Hematopoietic multipotent progenitor cell treated with erythropoietin and hydrocortisone succinate and interleukin-3 and kit ligand, for 6 days (in vitro differentiated cells): ENCODE measurements around the gene VKORC1.
"Not testable (repeated sequence)": the region's sequence is repeated elsewhere in the genome, so short reads cannot be mapped to it uniquely, and the experiment has no call there.

Source experiments
- DNase-seq: peaks from one replicate; pipeline ENCODE4 v3.0.0-alpha.2; 2015

The VKORC1 gene

DNA sequence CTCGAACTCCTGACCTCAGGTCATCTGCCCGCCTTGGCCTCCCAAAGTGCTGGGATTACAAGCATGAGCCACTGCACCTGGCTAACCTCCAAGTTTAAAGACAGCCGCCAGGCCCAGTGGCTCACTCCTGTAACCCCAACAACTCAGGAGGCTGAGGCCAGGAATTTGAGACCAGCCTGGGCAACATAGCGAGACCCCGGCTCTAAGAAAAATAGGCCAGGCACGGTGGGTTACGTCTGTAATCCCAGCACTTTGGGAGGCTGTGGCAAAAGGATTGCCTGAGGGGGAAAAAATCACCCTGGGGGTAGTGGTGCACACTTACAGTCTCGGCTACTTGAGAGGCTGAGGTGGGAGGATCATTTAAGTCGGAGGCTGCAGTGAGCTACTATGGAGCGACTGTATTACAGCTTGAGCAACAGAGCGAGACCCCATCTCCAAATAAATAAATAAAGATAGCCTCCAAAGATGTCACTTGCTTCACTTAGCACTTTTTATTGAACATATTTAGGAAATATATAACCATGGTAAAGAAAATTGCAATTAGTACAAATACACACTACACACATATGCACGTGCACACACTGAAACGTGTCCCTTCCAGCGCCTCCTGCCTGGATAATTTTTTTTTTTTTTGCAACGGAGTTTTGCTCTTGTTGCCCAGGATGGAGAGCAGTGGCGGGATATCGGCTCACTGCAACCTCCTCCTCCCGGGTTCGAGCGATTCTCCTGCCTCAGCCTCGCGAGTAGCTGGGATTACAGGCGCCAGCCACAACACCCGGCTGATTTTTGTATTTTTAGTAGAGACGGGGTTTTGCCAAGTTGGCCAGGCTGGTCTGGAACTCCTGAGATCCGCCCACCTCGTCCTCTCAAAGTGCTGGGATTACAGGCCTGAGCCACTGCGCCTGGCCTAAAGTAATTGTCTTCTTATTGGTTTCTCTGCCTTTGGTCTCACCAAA is 12.2 kb upstream of the VKORC1 start:
- no peak for DNase-seq

GRCh38 chr16:31105677-31106213 is 11.1 kb upstream of the VKORC1 start:
- DNase-seq = peak; percentile 93

DNA sequence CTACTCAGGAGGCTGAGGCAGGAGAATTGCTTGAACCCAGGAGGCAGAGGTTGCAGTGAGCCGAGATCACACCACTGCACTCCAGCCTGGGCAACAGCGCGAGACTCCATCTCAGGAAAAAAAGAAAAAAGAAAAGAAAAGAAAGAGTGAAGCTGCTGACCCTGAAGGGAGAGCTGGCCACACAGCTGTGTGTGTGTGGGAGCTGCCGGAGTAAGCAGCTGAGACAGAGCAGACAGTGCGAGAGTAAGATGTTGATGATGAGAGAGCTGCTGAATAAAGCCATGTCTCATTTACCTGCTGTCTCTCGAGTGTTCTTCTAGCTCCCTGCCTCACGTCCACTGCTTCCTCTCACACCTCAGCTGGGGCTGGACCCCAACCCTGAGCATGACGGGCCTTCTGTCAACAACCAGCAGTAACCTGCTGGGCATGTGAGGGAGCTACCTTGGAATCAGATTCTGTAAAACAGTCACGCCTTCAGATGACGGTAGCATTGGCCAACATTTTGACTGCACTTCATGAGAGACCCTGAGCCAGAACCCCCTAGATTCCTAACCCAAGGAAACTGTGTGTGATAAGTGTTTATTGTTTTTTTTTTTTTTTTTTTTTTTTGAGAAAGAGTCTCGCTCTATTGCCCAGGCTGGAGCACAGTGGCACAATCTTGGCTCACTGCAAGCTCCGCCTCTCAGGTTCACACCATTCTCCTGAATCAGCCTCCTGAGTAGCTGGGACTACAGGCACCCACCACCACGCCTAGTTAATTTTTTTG is 6.5 kb upstream of the VKORC1 start:
- DNase-seq = not testable (repeated sequence)

GRCh38 chr16:31099860-31100638 is 5.5 kb upstream of the VKORC1 start:
- DNase-seq = no peak

DNA sequence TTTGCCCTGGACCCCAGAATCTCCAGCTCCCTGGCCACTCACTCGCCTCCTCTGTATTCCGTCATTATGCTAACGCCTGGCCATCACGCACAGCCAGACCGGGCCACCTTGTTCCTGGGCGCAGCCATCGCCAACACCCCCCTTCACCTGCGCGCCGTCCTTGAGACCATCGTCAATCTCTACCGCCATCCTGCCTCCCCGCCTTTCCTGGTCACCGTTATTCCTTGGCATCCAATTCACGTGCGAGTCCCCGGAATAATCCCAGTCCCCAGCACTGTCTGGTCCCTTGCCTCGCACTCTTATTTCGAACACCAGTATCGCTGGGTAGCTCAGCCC is 541 bp downstream of the VKORC1 start:
- no peak for DNase-seq

GRCh38 chr16:31093132-31093703 is 1.4 kb downstream of the VKORC1 start:
- peak; percentile 69 for DNase-seq

DNA sequence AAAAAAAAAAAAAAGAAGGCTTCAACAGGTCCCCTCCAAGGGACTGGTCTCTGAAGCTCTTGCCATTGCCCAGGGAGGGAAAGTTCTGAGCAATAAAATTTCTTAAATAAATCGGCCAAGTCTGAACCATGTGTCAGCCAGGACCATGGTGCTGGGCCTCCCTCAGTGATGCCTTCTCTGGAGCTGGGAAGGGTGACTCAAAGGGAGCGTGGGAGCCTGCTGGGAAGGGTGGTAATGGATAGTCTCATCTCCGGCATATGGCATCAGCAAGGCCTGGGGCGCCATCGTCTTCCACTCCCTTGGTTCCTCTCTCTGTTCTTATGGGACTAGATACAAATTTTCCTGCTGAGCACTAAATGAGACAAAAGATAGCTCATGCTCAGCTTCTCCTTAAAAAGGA is 2.3 kb downstream of the VKORC1 start:
- no peak for DNase-seq

GRCh38 chr16:31090540-31090939 is 4.1 kb downstream of the VKORC1 start:
- no peak for DNase-seq

DNA sequence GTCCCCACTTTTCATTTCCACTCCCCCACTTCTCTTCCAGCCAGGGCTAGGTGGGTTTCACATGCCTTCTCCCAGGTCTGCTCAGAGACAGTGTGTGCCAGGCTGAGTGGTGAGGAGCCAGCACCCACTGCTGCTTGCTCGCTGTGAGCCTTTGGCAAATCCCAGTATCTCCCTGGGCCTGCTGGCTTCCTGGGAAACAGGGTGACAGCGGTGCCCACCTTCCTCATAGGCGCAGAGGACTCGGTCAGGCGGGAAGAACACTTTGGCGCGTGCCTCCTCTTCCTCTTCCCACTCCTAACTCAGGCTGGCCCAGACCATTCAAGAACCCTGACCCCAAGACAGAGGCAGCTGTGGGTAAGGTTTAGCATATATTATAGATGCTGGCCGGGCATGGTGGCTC is 5.4 kb downstream of the VKORC1 start:
- DNase-seq = no peak

DNA sequence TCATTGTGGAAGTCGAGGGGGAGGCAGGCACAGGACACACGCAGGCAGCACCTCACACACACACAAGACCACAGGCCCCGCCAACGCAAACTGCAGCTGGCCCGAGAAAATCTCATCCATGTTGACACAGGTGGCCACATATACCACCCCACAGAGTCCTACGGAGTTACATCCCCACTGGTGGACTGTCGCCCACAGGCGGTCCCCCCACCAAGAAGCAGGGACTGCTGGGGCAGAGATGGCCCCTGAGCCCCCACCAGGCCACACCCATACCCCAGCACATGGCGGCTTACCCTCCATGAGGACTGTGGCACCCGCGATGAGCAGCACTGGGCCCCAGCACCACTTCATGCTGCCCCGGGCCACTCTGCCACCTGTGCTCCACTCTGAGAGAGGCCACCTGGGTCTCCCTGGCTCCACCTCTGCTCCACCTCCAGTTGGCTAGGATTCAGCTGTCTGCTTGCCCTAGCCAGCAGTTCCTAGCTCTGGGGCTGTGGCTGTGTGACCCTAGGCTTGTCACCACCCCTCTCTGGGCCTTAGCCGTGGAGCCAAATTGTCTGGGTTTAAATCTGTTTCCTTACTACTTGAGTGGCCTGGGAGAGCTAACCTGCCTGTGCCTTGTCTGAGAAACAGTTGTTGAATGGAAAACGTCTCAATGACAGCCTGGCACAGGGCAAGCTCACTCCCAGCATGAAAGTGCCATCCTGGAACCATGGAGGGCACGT is 6.0 kb downstream of the VKORC1 start, which contains the start of gene PRSS53:
Gene PRSS53, minus strand, starts transcription at position 485 of the 725 bp plus-strand sequence. Its CDS starts 134 bp downstream, at position 351.
- no peak for DNase-seq

DNA sequence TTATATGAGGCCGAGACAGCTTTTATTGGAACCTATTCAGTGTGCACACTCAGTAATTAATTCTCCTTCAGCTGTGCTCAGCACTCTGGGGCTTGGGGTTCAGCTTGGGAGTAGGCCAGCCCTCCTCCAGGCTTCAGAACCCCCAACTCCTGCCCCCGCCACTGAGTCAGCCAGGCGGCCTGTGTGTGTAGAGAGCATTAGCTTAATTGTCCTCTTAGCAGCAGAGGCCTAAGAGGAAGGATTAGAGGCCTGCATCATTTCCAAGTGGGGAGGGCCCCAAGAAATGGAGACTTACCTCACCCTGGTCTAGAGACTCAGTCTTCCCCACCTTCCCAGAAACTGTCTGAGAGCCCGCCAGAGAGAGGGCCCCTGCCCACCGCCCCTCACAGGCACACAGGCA is 6.6 kb downstream of the VKORC1 start:
- no peak for DNase-seq

DNA sequence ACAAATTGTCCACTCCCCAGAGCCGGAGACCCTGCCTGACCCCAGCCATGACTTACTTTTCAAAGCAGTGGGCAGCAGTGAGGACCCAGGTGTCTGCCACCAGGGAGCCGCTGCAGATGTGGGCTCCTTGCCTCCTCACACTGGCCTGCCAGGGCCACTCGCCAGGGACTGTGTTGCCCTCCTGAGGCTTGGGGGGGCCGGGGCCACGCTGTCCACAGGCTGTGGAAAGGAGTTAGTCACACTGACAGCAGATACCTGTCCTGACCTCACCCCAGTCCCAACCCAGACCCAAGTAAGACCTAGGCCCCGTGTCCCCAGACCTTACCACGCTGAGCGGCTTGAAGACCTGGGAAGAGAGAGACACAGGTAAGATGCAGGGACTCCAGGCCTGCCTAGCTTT is 7.1 kb downstream of the VKORC1 start:
- no peak for DNase-seq

DNA sequence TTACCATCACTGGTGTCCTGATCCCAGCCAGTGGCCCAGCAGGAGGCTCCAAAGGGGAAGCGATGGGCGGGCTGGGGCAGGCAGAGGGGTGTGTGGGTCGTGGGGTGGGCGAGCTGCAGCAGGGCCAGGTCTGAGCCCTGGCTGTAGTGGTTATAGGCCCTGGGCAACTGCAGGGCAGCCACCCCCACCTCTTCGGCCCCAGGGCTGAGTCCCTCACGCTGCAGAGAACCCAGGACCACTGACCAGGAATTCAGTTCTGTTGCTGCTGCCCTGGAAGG is 8.0 kb downstream of the VKORC1 start:
- no peak for DNase-seq

DNA sequence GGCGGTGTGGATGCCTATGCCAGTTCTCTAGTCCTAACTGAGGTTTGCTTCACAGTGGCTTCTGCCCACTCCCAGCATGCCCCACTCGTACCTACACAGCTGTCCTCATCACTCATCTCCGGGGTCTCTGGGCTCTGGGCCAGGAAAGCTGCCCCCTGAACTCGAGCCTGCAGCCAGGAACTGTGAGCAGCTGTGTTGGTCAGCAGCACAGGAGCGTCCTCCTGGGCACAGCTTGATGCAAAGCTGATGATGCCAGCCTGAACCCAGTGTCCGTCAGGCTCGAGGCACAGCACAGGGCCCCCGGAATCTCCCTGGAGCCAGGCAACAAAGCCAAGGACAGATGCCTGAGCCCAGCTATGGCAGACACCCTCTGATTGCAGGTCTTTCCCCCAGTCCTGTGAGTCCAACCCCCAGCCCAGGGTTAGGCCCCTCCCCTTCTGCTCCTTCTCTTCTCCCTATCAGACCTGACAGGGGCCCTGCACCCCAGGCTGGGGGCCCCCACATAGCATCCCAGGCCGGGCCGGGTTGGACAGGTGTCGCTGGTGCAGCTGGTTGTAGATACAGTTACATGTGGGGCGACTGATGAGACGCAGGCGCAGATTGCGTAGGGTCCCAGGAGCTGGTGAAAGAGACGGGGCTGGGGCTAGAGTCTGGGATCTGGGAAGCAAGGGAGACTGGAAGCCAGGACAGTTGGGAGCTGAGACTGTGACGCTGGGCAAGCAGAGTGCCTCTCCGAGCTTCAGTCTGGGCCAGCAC is 8.5 kb downstream of the VKORC1 start:
- no peak for DNase-seq

- no peak for DNase-seq
Observed at GRCh38 chr16:31085411-31085810, 9.2 kb downstream of the VKORC1 start.

DNA sequence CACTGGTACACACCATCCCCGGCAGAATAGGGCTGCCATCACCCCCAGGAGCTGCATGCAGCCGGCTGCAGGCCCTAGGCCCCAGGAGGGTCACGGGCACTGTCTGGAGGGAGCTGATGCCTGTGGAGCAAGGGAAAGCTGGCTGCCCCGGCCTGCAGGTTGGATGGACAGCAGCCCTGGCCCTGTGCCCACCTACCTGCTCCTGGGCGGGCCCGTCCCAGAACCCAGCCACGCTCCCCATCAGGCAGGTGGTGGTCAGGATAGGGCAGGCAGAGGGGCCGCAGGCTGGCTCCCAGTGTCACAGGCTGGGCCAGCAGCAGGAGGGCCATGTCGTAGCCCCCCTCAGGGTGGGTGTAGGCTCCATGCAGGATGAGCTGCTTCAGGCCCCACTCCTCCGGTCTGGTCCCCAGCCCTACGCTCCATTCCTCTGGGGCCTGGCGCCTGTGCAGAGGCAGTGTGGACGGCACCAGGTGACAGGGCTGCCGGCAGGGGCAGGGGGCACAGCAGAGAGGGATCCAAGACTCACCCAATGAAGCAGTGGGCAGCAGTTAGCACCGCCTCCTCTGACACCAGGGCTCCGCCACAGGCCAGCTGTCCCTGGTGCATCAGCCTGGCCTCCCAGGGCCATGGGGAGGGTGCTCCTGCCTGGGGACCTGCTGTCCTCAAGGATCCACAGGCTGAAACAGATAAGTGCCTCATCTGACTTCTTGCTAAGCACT is 9.9 kb downstream of the VKORC1 start:
- no peak for DNase-seq

- DNase-seq = no peak
Observed at GRCh38 chr16:31083981-31084380, 10.6 kb downstream of the VKORC1 start.

DNA sequence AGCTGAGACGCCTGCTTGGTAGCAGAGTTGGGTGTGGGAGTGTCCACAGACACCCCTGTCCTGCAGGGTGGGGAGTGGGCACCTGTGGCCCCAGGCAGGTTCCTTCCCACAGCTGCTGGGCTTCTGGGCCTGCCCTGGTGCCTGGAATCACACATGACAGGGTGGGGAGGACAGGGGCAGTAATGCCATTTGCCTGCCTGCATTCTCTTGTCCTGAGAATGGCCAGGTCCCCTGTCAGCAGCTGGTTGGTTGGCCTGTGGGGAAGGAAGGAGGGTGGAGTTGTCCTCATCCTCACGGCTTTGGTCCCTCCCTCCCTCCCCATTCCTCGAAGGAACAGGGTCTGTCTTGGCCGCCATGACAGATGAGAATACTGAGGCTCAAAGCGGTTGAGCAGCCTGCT is 11.0 kb downstream of the VKORC1 start:
- DNase-seq = no peak

DNA sequence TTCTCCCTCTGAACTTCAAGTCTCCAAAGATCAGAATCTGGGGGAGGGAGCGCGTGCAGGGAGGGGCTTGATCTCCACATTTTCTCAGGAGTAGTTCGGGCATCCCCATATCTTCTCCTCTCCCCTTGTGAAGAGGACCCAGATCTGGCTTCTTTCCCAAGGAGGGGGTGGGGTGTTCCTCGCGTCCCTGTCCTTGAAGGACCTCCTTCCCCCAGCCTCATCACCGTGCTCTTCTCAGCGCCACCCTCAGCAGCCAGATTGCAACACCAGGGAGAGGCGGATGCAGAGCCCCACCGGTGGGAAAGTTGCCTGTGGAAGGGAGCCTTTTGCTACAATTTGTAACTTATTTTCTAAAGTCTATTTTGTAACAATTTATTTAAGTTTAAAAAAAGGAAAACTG is 11.5 kb downstream of the VKORC1 start:
- DNase-seq = no peak

- no peak for DNase-seq
Observed at GRCh38 chr16:31082368-31083045, 12.1 kb downstream of the VKORC1 start.
